Activated B cell treated with CpG ODN at 0.5 μM for 24 hours (primary cell): ENCODE data around the gene IRAK2. TPM values are rescaled to one million over a fixed set of nuclear protein-coding genes. Genes with fewer than 3 reads are reported as not detected.

ENCODE experiments used
- ATAC-seq: fragments of 200-7000 bp; cut with Tn5 transposase; one replicate; pipeline ENCODE4 v1.10.0; 2021; ENCODE audit warnings: low read depth, mild to moderate bottlenecking, moderate library complexity
- CTCF ChIA-PET: fragments of 350-600 bp; sonication (Branson Sonifier 250); formaldehyde crosslinking; loops from one replicate; lab custom pipeline; 2021; ENCODE audit warnings: antibody characterized with exemption; lab: Charles Lee
- POLR2A ChIA-PET: fragments of 350-600 bp; sonication (Branson Sonifier 250); formaldehyde crosslinking; loops from one replicate; lab custom pipeline; 2021; ENCODE audit warnings: antibody characterized with exemption; lab: Charles Lee
- DNase-seq: peaks from one replicate; pipeline ENCODE4 v3.0.0; 2022
- H3K27ac Mint-ChIP-seq: one replicate; pipeline ENCODE4 v1.8.0; 2020; ENCODE audit warnings: mixed read lengths
- H3K27me3 Mint-ChIP-seq: one replicate; pipeline ENCODE4 v1.8.0; 2021; ENCODE audit warnings: mixed read lengths
- H3K36me3 Mint-ChIP-seq: one replicate; pipeline ENCODE4 v1.8.0; 2021; ENCODE audit warnings: low read depth, mixed read lengths
- H3K4me1 Mint-ChIP-seq: one replicate; pipeline ENCODE4 v1.8.0; 2021; ENCODE audit warnings: mixed read lengths
- H3K4me3 Mint-ChIP-seq: one replicate; pipeline ENCODE4 v1.8.0; 2020; ENCODE audit warnings: mild to moderate bottlenecking, mixed read lengths
- H3K9me3 Mint-ChIP-seq: one replicate; pipeline ENCODE4 v1.8.0; 2020; ENCODE audit warnings: mixed read lengths
- CTCF ChIP-seq: fragments of 200-600 bp; IDR thresholded peaks from one replicate; pipeline ENCODE4 v1.8.0; 2022; ENCODE audit warnings: antibody characterized with exemption, mild to moderate bottlenecking
- intact Hi-C: fragments of 100-400 bp; cut with micrococcal nuclease; formaldehyde crosslinking; loops from one replicate; pipeline ENCODE4 v1.15.1; 2024
- total RNA-seq: library from RNA; stranded (reverse); gene quantifications from 2 replicates; pipeline ENCODE4 v1.2.3, GENCODE V29; 2022

The IRAK2 gene
- total RNA-seq, 1 donor from 2014 or later: 8.6 TPM

- H3K36me3 Mint-ChIP-seq: peaks cover 40% of the 10 kb centered on the region
- peaks cover 17% of the 10 kb centered on the region for H3K4me1 Mint-ChIP-seq
- TF ChIP-seq CTCF: no peak
- no peak for ATAC-seq
- no peaks in the 10 kb centered on the region for H3K9me3 Mint-ChIP-seq
- H3K27me3 Mint-ChIP-seq: no peaks in the 10 kb centered on the region
- no peak overlapping the region for H3K27ac Mint-ChIP-seq
- ChIA-PET CTCF (interaction anchor here (1.0 kb wide), 1 partner anchor 13 kb away, joined by 3 read pairs; no protein-coding TSS in a partner anchor), POLR2A (interaction anchor here (0.5 to 6.7 kb wide), 2 partner anchors 13 to 18 kb away, joined by 3 to 51 read pairs; no protein-coding TSS in a partner anchor)
- DNase-seq: no peak
- H3K4me3 Mint-ChIP-seq: no peak overlapping the region
- intact Hi-C loops: no loop called here
Observed at GRCh38 chr3:10205451-10206165, 40.9 kb downstream of the IRAK2 start.

DNA sequence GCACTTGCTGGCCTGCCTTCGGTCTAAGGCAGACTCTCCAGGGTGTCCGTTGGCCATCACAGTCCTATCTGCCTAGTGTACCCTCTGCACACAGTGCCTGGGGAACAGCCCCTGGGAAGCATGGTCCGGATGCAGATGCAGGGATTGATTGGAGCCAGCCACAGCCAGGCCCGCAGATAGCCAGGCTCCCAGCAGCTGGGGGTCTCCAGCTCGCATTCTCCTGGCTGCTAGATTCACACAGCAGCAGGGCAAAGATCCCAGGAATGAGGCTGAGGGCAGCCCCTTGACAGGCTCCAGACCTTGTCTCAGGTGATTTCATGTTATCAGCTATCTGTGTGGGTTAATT is 41.4 kb downstream of the IRAK2 start:
- POLR2A ChIA-PET: interaction anchor here (0.5 kb wide), 1 partner anchor 17 kb away, joined by 3 read pairs; no protein-coding TSS in a partner anchor
- no peak for TF ChIP-seq CTCF
- CTCF ChIA-PET: no interaction called here
- no peak for DNase-seq
- Mint-ChIP-seq H3K36me3 (peaks cover 35% of the 10 kb centered on the region), H3K4me1 (peaks cover 12% of the 10 kb centered on the region), H3K27me3 (no peaks in the 10 kb centered on the region), H3K27ac (no peak overlapping the region), H3K4me3 (no peak overlapping the region), H3K9me3 (no peaks in the 10 kb centered on the region)
- intact Hi-C loops: no loop called here
- no peak for ATAC-seq

DNA sequence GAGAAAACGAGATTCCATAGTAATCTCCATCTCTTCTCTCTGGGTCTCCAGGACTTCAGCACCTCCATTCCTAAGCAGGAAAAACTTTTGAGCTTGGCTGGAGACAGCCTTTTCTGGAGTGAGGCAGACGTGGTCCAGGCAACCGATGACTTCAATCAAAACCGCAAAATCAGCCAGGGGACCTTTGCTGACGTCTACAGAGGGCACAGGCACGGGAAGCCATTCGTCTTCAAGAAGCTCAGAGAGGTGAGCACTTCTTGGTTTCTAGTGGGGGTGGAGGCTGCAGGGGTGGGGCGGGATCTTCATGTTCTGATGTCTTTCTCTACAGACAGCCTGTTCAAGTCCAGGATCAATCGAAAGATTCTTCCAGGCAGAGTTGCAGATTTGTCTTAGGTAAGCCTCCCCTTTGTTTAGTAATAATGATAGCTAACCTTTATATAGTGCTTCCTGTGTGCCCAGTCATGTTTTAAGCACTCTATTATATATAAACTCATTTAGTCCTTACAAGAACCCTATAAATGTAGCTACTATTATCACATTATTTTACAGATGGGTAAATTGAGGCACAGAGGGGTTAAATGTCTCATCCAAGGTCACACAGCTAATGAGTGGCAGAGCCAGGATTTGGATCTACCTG is 48.6 kb downstream of the IRAK2 start:
- ChIA-PET POLR2A (interaction anchor here (0.6 to 4.9 kb wide), 11 partner anchors 9 to 421 kb away, joined by 3 to 53 read pairs (median 6); partner anchors contain the start of genes ARPC4, TATDN2 and VHL), CTCF (interaction anchor here (1.3 kb wide), 1 partner anchor 11 kb away, joined by 7 read pairs; no protein-coding TSS in a partner anchor)
- no peaks in the 10 kb centered on the region for H3K27me3 Mint-ChIP-seq
- H3K4me3 Mint-ChIP-seq: peak overlapping the region; percentile 25
- peaks cover 5% of the 10 kb centered on the region for H3K9me3 Mint-ChIP-seq
- peak overlapping the region; percentile 81 for H3K27ac Mint-ChIP-seq
- peaks cover 30% of the 10 kb centered on the region for H3K4me1 Mint-ChIP-seq
- DNase-seq: no peak
- TF ChIP-seq CTCF: no peak
- intact Hi-C loops: loop anchor here (1.0 kb wide), 2 partner anchors 10 to 14 kb away; no protein-coding TSS in a partner anchor
- peaks cover 55% of the 10 kb centered on the region for H3K36me3 Mint-ChIP-seq
- ATAC-seq: peak; percentile 89

- TF ChIP-seq CTCF: no peak
- Mint-ChIP-seq H3K27ac (peak overlapping the region; percentile 14), H3K4me1 (peaks cover 43% of the 10 kb centered on the region), H3K4me3 (no peak overlapping the region), H3K9me3 (peaks cover 5% of the 10 kb centered on the region), H3K36me3 (peaks cover 63% of the 10 kb centered on the region), H3K27me3 (no peaks in the 10 kb centered on the region)
- ChIA-PET CTCF (no interaction called here), POLR2A (no interaction called here)
- no peak for ATAC-seq
- no peak for DNase-seq
- intact Hi-C loops: no loop called here
Observed at GRCh38 chr3:10215578-10216368, 51.1 kb downstream of the IRAK2 start.
